SH-SY5Y (cell line): ENCODE data around the gene PTPRD.

Experiments used
- GATA2 ChIP-seq: IDR thresholded peaks from 2 replicates; pipeline ENCODE4 v1.6.1; 2011; ENCODE audit warnings: mild to moderate bottlenecking, low read depth, low read length
- GATA3 ChIP-seq: IDR thresholded peaks from 2 replicates; pipeline ENCODE4 v1.6.1; 2011; ENCODE audit warnings: low read depth, mild to moderate bottlenecking, low read length, moderate library complexity

Gene PTPRD

DNA sequence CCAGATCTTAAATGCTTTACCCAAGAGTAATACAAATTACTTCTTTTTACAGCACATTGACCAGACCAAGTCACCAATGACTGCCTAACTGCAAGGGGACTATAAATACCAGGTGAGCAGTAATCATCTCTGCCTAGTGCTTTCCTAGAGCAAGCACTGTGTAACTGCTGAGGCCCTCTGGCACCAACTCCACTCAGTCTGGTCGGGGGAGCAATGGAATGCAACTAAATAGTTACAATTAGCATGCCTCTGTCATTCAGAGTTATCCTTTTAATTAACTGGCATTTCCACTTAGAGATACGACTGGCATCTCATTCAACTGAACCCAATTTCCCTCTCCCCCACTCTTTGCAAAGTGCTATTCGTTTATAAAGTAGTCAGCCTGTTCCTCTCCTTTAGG, 1504.2 kb downstream of the PTPRD start:
- TF ChIP-seq GATA3 (no peak), GATA2 (no peak)

DNA sequence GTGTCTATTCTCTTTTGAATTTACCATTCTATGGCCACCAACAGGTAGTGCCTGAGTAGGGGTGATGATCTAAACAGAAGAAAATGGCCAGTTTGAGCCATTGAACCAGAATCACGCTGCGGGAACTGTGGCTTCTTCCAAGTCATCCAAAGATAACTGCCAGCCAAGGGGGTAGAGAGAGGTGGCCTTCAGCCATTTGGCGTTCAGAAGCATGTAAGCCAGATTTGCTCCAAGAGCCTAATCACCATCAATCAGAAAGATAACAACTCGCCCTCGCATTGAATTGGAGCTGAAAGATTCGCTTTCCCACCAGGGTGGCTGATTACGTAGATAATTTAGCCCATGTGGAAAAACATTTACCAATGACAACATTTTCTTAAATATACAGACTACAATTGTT, 1510.5 kb downstream of the PTPRD start:
- peak; percentile 37; the same call in 1 of the 2 replicates for TF ChIP-seq GATA3
- peak; percentile 73 for TF ChIP-seq GATA2

DNA sequence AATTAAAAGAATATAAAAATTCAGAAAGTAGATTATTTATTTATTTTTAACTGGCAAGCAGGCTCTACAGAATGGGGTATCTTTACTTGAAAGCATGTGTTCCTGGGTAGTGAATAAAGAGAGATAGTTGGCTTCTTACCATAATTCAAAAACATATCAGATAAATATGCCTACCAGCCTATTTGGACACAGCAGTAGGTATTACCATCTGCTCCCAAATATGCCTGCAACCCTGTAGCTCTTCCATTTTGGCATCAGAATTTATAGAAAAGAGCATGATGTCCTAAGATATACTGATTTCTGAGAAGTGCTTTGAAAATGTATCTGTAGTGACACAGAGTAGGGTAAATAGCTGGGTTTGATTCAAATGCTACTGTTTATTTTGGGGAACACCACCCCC, 1512.7 kb downstream of the PTPRD start:
- no peak for TF ChIP-seq GATA3
- no peak for TF ChIP-seq GATA2

DNA sequence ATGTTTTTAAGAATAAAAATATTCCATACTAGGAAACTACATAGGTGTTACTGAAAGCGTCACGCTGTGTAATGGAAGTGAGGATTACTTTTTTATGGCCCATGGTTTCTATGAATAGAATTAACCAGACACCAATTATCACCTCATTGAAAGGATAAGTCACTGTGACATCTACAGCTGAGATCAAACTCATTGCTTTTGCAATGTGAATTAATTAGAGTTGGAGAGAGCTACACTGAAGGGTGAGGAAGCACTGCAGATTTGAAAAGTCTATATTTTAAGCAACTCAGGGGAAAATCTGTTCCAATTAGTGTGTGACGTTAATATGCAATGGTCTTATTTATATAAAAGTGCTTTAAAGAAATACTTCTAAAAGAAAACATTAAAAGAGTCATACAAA, 1513.2 kb downstream of the PTPRD start:
- TF ChIP-seq GATA2 (no peak), GATA3 (no peak)

DNA sequence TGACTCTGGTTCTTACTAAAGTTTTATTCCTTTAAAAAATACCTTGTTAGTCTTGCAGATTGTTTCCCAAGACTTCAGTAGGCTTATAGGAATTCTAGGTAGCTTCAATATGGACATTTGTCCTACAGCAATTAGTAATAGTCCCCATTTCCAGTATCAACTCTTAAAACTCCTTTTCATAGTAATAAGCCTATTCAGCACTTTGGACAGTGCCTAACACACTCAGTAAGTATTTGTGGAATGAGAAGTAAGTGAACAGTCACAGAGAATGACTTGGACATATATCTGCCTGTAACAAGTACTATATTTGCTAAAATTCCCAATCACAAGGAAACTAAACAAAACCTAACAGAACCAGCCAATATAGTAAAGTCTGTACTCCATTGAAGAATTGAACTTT, 1521.4 kb downstream of the PTPRD start:
- TF ChIP-seq GATA2 (no peak), GATA3 (no peak)

DNA sequence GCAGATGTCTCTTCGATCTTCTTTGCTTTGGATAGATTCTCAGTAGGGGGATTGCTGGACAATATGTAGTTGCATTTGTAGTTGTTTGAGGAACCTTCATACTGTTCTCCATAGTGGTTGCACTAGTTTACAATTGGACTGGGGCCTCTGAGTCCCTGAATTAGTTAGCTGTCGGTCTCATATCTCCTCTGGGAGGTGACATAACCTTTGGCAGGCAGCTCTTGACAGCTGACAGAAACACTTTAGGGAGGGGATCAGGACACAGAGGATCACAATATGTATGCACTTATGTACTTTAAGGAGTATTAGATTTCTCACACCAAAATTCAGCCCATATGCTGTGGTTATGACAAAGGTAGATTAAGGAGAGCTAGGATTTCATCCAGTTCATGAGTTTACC, 1533.3 kb downstream of the PTPRD start:
- TF ChIP-seq GATA2 (no peak), GATA3 (no peak)

DNA sequence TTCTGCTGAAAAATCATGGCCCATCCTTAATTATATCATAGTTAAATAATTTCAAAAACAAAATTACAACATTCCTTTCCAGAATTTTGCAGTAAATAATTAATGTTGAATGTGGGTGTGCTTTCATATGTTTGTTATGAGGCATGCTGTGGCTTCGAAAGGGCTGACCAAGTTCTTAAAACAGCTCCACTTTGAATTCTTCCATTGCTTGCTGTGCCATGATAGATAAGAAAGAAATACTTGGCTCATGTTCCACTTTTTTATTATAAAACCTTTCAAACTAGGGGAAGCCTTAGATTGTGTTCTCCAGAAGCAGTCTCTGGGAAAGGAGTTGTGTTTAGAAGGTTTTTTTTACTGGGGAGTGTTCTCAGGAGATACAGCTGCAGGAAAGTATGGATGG, 1534.5 kb downstream of the PTPRD start:
- TF ChIP-seq GATA3 (no peak), GATA2 (no peak)

DNA sequence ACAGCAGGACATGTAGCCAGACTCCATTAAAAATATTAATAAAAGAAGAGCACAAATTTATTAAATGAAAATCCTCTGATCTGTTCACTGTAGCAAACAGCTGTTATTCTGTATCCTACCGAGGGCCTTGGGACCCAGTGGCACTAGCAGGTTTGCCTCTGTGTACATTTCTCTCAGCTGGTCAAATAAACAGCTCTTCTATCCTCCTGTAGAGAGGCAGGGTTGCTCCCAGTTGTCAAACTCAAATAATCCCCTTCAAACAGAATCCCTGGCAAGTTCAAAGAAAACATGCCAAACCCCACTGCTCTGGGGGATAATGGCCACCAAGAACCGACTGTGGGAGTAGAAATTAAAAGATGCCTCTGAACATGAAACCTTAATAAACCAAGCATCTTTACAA, 1551.2 kb downstream of the PTPRD start:
- no peak for TF ChIP-seq GATA3
- no peak for TF ChIP-seq GATA2

DNA sequence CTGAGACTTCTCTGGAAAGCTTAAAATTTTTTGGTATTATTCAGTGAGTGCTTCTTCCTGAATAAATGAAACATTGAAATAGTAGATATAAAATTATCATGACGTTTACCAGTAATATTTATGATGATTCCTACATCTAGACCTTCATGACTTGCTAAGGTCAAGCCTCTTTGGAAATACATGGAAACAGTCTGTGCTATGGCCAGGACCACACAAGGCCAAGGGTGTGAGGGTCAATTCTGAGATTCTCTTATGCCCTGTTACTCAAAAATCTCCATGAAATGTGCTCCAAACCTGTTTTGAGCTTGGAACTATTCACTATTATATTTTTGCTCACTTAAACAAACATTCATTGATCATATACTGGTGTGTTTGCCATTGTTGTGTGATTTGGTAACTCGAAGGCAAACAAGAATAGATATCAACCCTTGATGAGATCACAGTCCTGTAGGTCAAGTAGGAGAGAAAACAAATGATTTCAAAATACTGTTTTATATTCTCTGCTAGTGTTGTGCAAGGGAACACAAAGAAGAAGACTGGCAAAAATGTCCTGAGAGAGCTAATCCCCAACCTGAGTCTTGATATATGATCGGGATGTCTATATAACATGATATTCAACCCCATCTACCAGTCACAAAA, 1558.3 kb downstream of the PTPRD start:
- TF ChIP-seq GATA3 (no peak), GATA2 (no peak)

DNA sequence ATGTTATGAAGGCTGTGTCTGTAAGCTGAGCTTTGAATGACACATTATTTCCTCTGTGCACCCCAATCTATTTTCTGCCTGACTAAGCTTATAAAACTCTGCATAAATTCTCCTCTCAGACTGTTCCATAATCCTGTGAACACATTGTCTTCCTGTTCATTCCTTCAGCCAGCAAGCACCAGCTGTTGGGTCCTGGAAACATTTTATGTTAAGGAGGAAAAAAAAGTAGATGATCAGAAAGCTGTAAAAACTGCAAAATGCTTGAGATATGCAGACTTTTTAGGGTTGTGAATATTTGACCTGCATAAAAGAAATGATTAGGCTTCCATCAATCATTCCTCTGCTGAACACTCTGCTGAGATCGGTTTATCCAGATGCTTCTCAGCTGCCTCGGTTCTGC, 1567.2 kb downstream of the PTPRD start:
- no peak for TF ChIP-seq GATA2
- TF ChIP-seq GATA3 = no peak

DNA sequence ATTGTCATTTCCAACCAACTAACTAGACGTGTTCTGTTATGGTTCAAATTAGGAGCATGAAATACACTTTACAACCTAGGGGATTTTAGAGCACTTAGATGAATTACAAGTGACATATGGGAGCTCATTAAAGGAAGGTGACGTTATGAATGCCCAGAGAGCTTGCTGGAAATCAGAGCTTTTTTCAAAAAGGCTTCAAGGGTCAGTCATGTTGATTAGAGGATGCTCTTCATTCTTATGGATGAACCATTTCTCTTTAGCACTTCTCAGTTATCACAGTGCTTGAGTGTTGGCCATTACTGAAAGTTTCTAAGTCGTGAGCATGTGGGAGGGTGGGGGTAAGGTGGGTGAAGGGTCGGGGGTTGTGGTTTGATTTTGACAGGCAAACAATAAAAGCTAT, 1567.7 kb downstream of the PTPRD start:
- TF ChIP-seq GATA2 = no peak
- no peak for TF ChIP-seq GATA3

DNA sequence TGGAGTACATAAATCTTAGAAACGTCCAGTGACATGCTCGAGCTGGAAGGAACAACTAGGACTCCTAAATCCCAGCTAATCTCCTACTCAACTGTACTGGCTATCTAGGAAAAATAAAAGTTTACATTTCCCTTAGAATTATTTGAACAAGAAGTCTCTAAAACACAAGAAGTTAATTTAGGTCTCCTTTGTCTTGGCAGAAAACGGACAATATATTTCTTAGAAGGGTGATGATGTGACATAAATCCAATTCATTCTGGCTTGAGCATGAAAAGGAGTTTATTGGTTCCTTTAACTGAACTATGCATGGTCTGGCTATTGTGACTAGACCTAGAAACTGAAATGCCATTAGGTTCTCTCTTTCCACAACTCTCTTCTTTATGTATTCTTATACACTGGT, 1571.0 kb downstream of the PTPRD start:
- TF ChIP-seq GATA3 (no peak), GATA2 (no peak)

DNA sequence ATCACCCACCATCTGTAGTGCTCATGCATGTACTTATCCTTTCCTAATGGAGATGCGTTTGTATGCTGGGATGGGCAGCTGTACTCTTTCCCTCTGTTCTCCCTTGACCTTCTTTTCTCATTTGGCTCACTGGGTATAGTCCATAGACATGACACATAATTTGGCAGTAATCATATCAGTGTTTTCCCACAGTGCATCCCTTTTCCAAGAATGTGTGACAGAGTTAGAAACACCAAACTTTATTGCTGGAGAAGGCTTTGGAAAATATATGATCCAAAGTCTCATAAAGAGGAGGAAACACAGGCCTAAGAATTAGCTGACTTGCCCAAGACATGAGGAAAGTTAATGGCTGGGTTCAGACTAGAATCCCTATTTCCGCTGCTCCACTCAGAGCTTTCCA, 1579.8 kb downstream of the PTPRD start:
- TF ChIP-seq GATA2 (no peak), GATA3 (no peak)

DNA sequence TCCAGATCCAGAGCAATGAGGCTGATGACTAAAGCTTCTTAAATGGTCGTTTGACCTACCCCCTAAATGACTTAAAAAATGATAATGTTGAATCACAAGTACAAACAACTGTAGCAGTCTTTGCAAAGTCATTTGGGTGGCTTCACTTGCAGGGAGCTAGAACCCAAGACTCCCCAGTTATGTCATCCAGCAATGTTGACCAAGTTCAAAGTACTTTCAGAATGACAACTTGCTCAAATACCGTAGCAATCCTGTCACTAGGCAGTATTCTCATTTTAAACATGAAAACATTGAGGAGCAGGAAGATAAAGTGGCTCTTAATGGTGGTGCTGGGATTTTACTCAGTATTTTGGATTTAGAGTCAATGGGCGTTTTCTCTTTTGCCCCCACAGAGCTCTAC, 1596.2 kb downstream of the PTPRD start:
- TF ChIP-seq GATA3 = no peak
- TF ChIP-seq GATA2 = no peak

DNA sequence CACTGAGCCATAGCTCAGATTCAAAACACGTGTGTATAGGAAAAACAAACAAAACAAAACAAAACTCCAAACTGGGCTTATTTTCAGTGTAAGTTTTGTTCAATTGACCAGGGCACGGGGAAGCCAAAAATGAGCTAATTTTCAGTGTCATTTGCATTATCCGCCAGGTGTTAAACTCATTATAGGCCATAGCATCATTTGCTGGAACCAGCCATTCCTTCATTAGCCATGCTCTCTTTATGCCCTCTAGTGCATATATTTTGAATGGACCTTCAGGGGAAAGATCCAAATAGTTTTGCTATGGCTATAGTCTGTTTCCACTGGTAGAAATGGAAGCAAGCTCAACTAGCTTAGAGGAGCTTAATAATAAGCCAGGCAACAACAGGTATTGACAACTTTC, 1608.0 kb downstream of the PTPRD start:
- TF ChIP-seq GATA3 (no peak), GATA2 (no peak)
